Pancreas (tissue), 10 donors: ENCODE results near the gene MPC2. TPM values are rescaled to one million over a fixed set of nuclear protein-coding genes. Genes with fewer than 3 reads are reported as not detected.

ENCODE experiments used
- ATAC-seq, 4 donors: fragments of 200-7000 bp; cut with Tn5 transposase; one replicate each; pipeline versions ENCODE4 v1.8.0 to v1.9.1; 2020; ENCODE audit warnings: mild to moderate bottlenecking in 4 of 4, moderate library complexity in 4 of 4
- DNase-seq, 6 donors: peaks; one replicate each; pipeline ENCODE4 v3.0.0-alpha.2; 2020
- FAIRE-seq: peaks from 2 replicates; lab custom pipeline; 2012; peaks lifted over from hg19 to GRCh38; lab: Jason Lieb, UNC
- H3K27ac ChIP-seq, 4 donors: fragments of 200-600 bp; sonication (generic); 1 replicate in 3 of 4; 2 replicates in 1 of 4; pipeline versions ENCODE4 v1.5.0 to v1.8.0; 2020
- H3K27me3 ChIP-seq, 4 donors: fragments of 200-600 bp; one replicate each; pipeline ENCODE4 v1.8.0; 2021
- H3K36me3 ChIP-seq, 3 donors: fragments of 200-600 bp; sonication (generic) in 1 of 3; one replicate each; pipeline versions ENCODE4 v1.5.0 to v1.8.0; 2020 to 2021
- H3K4me1 ChIP-seq, 3 donors: fragments of 200-600 bp; one replicate each; pipeline ENCODE4 v1.8.0; 2021
- H3K4me3 ChIP-seq, 4 donors: fragments of 200-600 bp; sonication (generic) in 2 of 4; one replicate each; pipeline versions ENCODE4 v1.5.0 to v1.8.0; 2020 to 2021
- H3K9me3 ChIP-seq, 4 donors: fragments of 200-600 bp; one replicate each; pipeline ENCODE4 v1.8.0; 2021
- WGBS, 2 donors: extraction: QIAGEN DNeasy Blood & Tissue Kit; methylation state at CpG; one replicate each; pipeline ENCODE4 v1.1.7; 2013; 5-methylcytosine and 5-hydroxymethylcytosine counted together
- intact Hi-C, 3 donors: fragments of 100-400 bp; cut with DNase I; formaldehyde crosslinking; loops; one replicate each; pipeline versions ENCODE4 v1.11.1 to v1.14.2; 2022
- polyA plus RNA-seq, 2 donors: library from polyadenylated mRNA; stranded (reverse); fragments of 200-250 nt; gene quantifications; one replicate each; pipeline ENCODE4 v1.2.3, GENCODE V29; 2013
- total RNA-seq, 6 donors: library from RNA; stranded (reverse); fragmentation: NEBNext Ultra II Directional in 4 of 6; extraction: Animal tissue kit (Norgen Biotek cat#: 25700) in 4 of 6; gene quantifications; one replicate each; pipeline versions ENCODE4 v1.2.1 to v1.2.4, GENCODE V29; 2021 to 2023
- TF ChIP-seq, protein P1 (sequence below), 4 donors: fragments of 200-600 bp; sonication (generic) in 3 of 4; IDR thresholded peaks; one replicate each; pipeline versions ENCODE4 v1.5.0 to v1.8.0; 2021; ENCODE audit warnings: antibody characterized with exemption in 4 of 4
- donor health status: healthy with polysubstance abuse.
- donor health status: DM: no; HTN: no; CAD: no; lungs with moderate emphysema.
- donor health status: DM: no; HTN: no; CAD: no.
- donor health status: control.
- donor health status: control.
- donor health status: Bipolar disorder and iron deficiency.
- donor health status: DM: yes; HTN: yes; CAD: no.
- donor health status: DM: no; HTN: no; CAD: no.
- donor health status: DM: no; HTN: no; CAD: no.
- donor health status: DM: yes; HTN: yes; CAD: no.

Gene MPC2
- total and polyA plus RNA-seq, 8 donors, result 25.5 to 72.5 (median 40.2) TPM

GRCh38 chr1:167924543-167925231, 12.2 kb downstream of the MPC2 start:
- ATAC-seq (no peak), FAIRE-seq (no peak), DNase-seq (no peak)
- 89 to 91% methylated on average over 2 of the region's 2 CpGs for WGBS, 2 donors
- intact Hi-C loops, result no loop called here
- peaks cover 0 to 35% (median 22%) of the 10 kb centered on the region in 3 donors for H3K4me1 ChIP-seq
- no peak overlapping the region for H3K4me3 ChIP-seq
- H3K27me3 ChIP-seq, result no peaks in the 10 kb centered on the region
- no peaks in the 10 kb centered on the region for H3K9me3 ChIP-seq
- H3K27ac ChIP-seq, result no peak overlapping the region
- TF ChIP-seq, protein P1, sequence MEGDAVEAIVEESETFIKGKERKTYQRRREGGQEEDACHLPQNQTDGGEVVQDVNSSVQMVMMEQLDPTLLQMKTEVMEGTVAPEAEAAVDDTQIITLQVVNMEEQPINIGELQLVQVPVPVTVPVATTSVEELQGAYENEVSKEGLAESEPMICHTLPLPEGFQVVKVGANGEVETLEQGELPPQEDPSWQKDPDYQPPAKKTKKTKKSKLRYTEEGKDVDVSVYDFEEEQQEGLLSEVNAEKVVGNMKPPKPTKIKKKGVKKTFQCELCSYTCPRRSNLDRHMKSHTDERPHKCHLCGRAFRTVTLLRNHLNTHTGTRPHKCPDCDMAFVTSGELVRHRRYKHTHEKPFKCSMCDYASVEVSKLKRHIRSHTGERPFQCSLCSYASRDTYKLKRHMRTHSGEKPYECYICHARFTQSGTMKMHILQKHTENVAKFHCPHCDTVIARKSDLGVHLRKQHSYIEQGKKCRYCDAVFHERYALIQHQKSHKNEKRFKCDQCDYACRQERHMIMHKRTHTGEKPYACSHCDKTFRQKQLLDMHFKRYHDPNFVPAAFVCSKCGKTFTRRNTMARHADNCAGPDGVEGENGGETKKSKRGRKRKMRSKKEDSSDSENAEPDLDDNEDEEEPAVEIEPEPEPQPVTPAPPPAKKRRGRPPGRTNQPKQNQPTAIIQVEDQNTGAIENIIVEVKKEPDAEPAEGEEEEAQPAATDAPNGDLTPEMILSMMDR (IDR thresholded peaks at IDR 0.05), result no peak
- H3K36me3 ChIP-seq, result no peaks in the 10 kb centered on the region

GRCh38 chr1:167924102-167924501, 12.8 kb downstream of the MPC2 start:
- Histone ChIP-seq H3K27me3 (no peaks in the 10 kb centered on the region), H3K27ac (no peak overlapping the region), H3K36me3 (no peaks in the 10 kb centered on the region), H3K4me3 (no peak overlapping the region), H3K4me1 (peaks cover 0 to 35% (median 26%) of the 10 kb centered on the region in 3 donors), H3K9me3 (no peaks in the 10 kb centered on the region)
- TF ChIP-seq, protein P1 (IDR thresholded peaks at IDR 0.05), result no peak
- ATAC-seq (no peak), FAIRE-seq (no peak), DNase-seq (no peak)
- 64 to 65% methylated on average over 2 of the region's 2 CpGs for WGBS, 2 donors
- intact Hi-C loops, result no loop called here

GRCh38 chr1:167923324-167924056, 13.4 kb downstream of the MPC2 start:
- Histone ChIP-seq H3K36me3 (no peaks in the 10 kb centered on the region), H3K9me3 (no peaks in the 10 kb centered on the region), H3K4me1 (peaks cover 0 to 32% (median 28%) of the 10 kb centered on the region in 3 donors), H3K4me3 (no peak overlapping the region), H3K27ac (no peak overlapping the region), H3K27me3 (no peaks in the 10 kb centered on the region)
- no peak for FAIRE-seq
- TF ChIP-seq, protein P1 (IDR thresholded peaks at IDR 0.05), result no peak
- WGBS, 2 donors, result 77 to 85% methylated on average over 3 of the region's 3 CpGs
- ATAC-seq, result peak in 2 of 4 donors; percentile 30 to 66
- intact Hi-C loops, result no loop called here
- DNase-seq, result no peak

DNA sequence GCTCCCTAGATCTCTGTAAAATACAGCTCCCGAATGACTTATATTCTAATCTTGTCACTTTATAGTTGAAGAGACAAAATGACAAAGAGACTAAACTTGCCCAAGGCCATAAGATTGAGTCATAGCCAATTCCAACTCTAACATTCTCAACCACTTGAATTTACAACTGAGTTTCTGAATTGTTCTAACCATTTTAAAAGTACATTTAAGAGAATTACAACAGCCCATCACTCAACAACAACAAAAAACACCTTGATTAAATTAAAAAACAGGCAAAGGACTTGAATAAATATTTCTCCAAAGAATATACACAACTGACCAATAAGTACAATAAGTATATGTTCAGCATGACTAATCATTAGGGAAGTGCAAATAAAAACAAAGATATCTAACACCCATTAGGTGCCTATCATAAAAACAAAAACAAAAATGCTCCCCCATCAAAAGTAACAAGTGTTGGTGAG, 14.2 kb downstream of the MPC2 start:
- Histone ChIP-seq H3K36me3 (no peaks in the 10 kb centered on the region), H3K4me1 (peaks cover 0 to 29% (median 23%) of the 10 kb centered on the region in 3 donors), H3K9me3 (no peaks in the 10 kb centered on the region), H3K4me3 (no peak overlapping the region), H3K27ac (no peak overlapping the region), H3K27me3 (no peaks in the 10 kb centered on the region)
- intact Hi-C loops, result no loop called here
- DNase-seq (no peak), FAIRE-seq (no peak), ATAC-seq (no peak)
- WGBS, 2 donors, result 15 to 20% methylated on average over 1 of the region's 1 CpG
- TF ChIP-seq, protein P1 (IDR thresholded peaks at IDR 0.05), result no peak
